Activated CD4-positive, alpha-beta T cell treated with anti-CD3 and anti-CD28 coated beads, Interleukin-2, amount 10 ng/mL, durations not matched to agents 7 days and 5 days (primary cell): ENCODE measurements around the gene MKI67. TPM values are rescaled to one million over a fixed set of nuclear protein-coding genes. Genes with fewer than 3 reads are reported as not detected.

Experiments
- CTCF ChIA-PET: fragments of 350-600 bp; sonication (Branson Sonifier 250); formaldehyde crosslinking; loops from one replicate; lab custom pipeline; 2021; ENCODE audit warnings: antibody characterized with exemption; lab: Charles Lee
- POLR2A ChIA-PET: fragments of 350-600 bp; sonication (Branson Sonifier 250); formaldehyde crosslinking; loops from one replicate; lab custom pipeline; 2021; ENCODE audit warnings: antibody characterized with exemption; lab: Charles Lee
- DNase-seq: peaks from one replicate; pipeline ENCODE4 v3.0.0-alpha.2; 2020
- H3K27ac Mint-ChIP-seq: one replicate; pipeline ENCODE4 v1.8.0; 2021; ENCODE audit warnings: mild to moderate bottlenecking, moderate library complexity, mixed read lengths
- H3K27me3 Mint-ChIP-seq: one replicate; pipeline ENCODE4 v1.8.0; 2021; ENCODE audit warnings: mixed read lengths
- H3K36me3 Mint-ChIP-seq: one replicate; pipeline ENCODE4 v1.8.0; 2021; ENCODE audit warnings: low read depth, mixed read lengths
- H3K4me1 Mint-ChIP-seq: one replicate; pipeline ENCODE4 v1.8.0; 2021; ENCODE audit warnings: mixed read lengths
- H3K4me3 Mint-ChIP-seq: one replicate; pipeline ENCODE4 v1.8.0; 2021; ENCODE audit warnings: mild to moderate bottlenecking, moderate library complexity, mixed read lengths
- H3K9me3 Mint-ChIP-seq: one replicate; pipeline ENCODE4 v1.8.0; 2021; ENCODE audit warnings: mixed read lengths
- total RNA-seq, 2 experiments: library from RNA; stranded (reverse); gene quantifications; one replicate each; pipeline ENCODE4 v1.2.3, GENCODE V29; 2021

MKI67 gene
- total RNA-seq, 2 experiments from 2014 or later, result 328 to 345 TPM

DNA sequence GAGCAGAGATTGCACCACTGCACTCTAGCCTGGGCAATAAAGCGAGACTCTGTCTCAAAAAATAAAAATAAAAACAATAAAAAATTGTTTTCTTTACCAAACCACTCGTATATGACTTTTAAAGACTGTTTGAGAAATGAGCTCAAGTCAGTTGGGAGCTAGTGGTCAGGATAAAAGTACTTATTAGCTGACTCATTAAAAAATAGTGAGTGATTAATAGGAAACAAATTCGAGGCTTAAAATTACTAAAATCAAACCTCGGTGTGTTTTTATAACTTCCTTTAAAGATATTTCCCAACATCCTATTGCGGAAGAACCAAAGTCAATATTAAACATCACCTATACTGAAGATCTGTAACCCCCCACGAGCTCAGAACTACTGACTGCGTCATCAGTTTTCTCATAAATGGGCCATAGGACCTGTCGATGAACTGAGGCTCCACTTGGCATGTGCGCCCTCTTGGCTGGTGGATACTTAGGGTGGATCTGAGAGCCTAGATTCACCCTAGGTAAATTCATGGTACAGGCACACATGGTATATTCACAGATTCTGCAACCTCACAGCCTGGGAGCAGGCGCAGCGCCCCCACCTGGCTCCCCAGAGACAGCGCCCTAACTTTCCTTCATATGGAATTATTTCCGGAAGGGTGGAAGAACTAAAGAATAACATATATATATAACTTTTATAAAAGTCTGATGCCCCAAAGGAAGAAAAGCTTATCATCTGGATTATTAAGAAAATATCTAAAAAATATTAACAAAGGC lies 9.2 kb downstream of the MKI67 start:
- DNase-seq, result no peak
- Mint-ChIP-seq H3K4me3 (no peak overlapping the region), H3K9me3 (no peaks in the 10 kb centered on the region), H3K36me3 (peaks cover 81% of the 10 kb centered on the region), H3K4me1 (peaks cover 55% of the 10 kb centered on the region), H3K27me3 (no peaks in the 10 kb centered on the region), H3K27ac (no peak overlapping the region)
- ChIA-PET CTCF (interaction anchor here (0.9 to 2.6 kb wide), 3 partner anchors 10 to 95 kb away, joined by 3 to 6 read pairs (median 3); no protein-coding TSS in a partner anchor), POLR2A (no interaction called here)

DNA sequence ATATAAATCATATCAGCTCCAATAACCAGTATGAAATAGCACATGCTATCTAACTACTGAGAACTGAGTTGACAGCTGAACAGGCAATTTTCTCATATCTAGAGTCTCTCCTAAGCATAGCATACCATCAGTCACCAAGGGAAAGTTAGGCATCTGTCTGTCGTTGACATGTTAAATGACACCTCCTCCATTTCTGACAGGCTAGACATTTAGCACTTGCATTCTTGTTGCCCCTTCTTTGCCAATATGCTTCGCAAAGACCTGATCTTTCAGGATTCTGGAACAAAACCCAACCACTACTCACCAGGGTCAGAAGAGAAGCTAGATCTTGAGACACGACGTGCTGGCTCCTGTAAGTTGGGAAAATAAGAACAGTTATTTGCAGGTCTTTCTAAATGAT lies 10.0 kb downstream of the MKI67 start:
- CTCF ChIA-PET, result interaction anchor here (0.9 to 5.1 kb wide), 4 partner anchors 9 to 96 kb away, joined by 3 to 19 read pairs (median 5); no protein-coding TSS in a partner anchor
- POLR2A ChIA-PET, result no interaction called here
- H3K4me3 Mint-ChIP-seq, result no peak overlapping the region
- H3K36me3 Mint-ChIP-seq, result peaks cover 85% of the 10 kb centered on the region
- H3K4me1 Mint-ChIP-seq, result peaks cover 57% of the 10 kb centered on the region
- H3K9me3 Mint-ChIP-seq, result no peaks in the 10 kb centered on the region
- H3K27ac Mint-ChIP-seq, result peak overlapping the region; percentile 54
- no peak for DNase-seq
- no peaks in the 10 kb centered on the region for H3K27me3 Mint-ChIP-seq

GRCh38 chr10:128115356-128115755 lies 10.9 kb downstream of the MKI67 start:
- Mint-ChIP-seq H3K36me3 (peaks cover 81% of the 10 kb centered on the region), H3K4me3 (no peak overlapping the region), H3K27me3 (no peaks in the 10 kb centered on the region), H3K9me3 (no peaks in the 10 kb centered on the region), H3K4me1 (peaks cover 50% of the 10 kb centered on the region), H3K27ac (peak overlapping the region; percentile 3)
- DNase-seq, result no peak
- ChIA-PET CTCF (interaction anchor here (1.1 to 5.1 kb wide), 2 partner anchors 12 to 17 kb away, joined by 4 to 19 read pairs; no protein-coding TSS in a partner anchor), POLR2A (interaction anchor here (0.6 kb wide), 1 partner anchor 23 kb away, joined by 3 read pairs; no protein-coding TSS in a partner anchor)

DNA sequence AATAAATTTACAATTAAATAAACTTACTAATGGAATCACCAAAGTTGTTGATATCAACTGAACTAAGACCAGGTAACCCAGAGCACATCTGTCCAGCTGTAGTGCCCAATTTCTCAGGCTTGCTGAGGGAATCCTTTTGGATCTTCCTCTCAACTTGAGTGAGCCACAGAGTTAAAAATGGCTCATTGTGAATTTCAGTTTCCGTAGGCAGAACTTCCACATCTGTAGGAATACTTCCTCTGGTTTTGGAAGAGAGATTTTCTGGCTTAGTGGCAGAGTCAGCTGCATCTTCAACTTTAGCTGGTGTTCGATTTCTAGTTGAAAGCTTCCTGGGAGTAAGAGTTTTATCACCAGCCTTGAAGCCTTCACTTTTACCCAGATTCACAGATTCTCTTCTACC lies 11.3 kb downstream of the MKI67 start:
- peaks cover 45% of the 10 kb centered on the region for H3K4me1 Mint-ChIP-seq
- no peak for DNase-seq
- POLR2A ChIA-PET, result interaction anchor here (0.6 kb wide), 1 partner anchor 23 kb away, joined by 3 read pairs; no protein-coding TSS in a partner anchor
- CTCF ChIA-PET, result interaction anchor here (5.1 kb wide), 1 partner anchor 11 kb away, joined by 19 read pairs; no protein-coding TSS in a partner anchor
- H3K36me3 Mint-ChIP-seq, result peaks cover 80% of the 10 kb centered on the region
- no peak overlapping the region for H3K27ac Mint-ChIP-seq
- H3K27me3 Mint-ChIP-seq, result no peaks in the 10 kb centered on the region
- H3K9me3 Mint-ChIP-seq, result no peaks in the 10 kb centered on the region
- H3K4me3 Mint-ChIP-seq, result no peak overlapping the region

DNA sequence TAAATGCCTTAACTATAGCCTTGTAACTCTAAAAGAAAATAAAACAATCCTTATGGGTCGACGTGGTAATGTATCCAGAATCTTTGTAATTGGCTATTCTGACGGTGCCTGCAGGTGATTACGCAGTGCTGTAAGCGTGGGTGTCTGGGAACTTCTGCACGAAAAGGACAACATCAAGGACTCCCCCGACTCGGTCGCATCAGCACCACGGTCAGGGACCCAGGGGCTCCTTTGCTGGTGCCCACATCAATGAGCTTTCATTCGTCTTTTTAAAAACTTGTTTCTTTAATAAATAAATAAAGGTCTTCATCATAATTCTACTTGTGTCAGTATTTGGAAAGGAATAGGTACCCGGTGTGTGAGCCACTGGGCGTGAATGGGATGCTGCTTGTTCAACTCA lies 13.2 kb downstream of the MKI67 start:
- H3K27ac Mint-ChIP-seq, result peak overlapping the region; percentile 19
- peaks cover 64% of the 10 kb centered on the region for H3K36me3 Mint-ChIP-seq
- H3K4me3 Mint-ChIP-seq, result no peak overlapping the region
- ChIA-PET CTCF (interaction anchor here (1.1 to 5.1 kb wide), 4 partner anchors 9 to 44 kb away, joined by 3 to 19 read pairs (median 3); no protein-coding TSS in a partner anchor), POLR2A (no interaction called here)
- peaks cover 33% of the 10 kb centered on the region for H3K4me1 Mint-ChIP-seq
- H3K27me3 Mint-ChIP-seq, result no peaks in the 10 kb centered on the region
- no peak for DNase-seq
- no peaks in the 10 kb centered on the region for H3K9me3 Mint-ChIP-seq

DNA sequence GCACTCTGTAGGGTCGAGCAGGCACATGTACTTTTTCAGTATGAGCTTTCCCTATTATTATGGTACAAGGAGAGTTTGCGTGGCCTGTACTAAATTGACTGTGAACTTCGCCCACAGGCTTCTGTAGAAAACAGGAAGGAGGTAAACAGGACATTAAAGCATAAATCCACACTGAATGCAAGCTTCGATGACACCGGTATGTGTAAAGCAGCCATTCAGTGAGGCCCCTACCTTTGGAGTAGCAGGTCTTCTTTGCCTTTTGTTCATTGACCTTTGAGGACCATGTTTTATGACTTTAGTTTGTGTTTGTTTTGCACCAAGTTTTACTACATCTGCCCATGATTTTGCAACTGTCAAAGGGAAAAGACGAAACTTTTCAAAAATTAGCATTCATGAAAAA lies 14.5 kb downstream of the MKI67 start:
- Mint-ChIP-seq H3K27ac (peak overlapping the region; percentile 20), H3K4me3 (no peak overlapping the region), H3K9me3 (no peaks in the 10 kb centered on the region), H3K27me3 (no peaks in the 10 kb centered on the region), H3K36me3 (peaks cover 55% of the 10 kb centered on the region), H3K4me1 (peaks cover 30% of the 10 kb centered on the region)
- no peak for DNase-seq
- CTCF ChIA-PET, result interaction anchor here (0.6 to 5.1 kb wide), 2 partner anchors 8 to 41 kb away, joined by 3 to 19 read pairs; no protein-coding TSS in a partner anchor
- POLR2A ChIA-PET, result no interaction called here

DNA sequence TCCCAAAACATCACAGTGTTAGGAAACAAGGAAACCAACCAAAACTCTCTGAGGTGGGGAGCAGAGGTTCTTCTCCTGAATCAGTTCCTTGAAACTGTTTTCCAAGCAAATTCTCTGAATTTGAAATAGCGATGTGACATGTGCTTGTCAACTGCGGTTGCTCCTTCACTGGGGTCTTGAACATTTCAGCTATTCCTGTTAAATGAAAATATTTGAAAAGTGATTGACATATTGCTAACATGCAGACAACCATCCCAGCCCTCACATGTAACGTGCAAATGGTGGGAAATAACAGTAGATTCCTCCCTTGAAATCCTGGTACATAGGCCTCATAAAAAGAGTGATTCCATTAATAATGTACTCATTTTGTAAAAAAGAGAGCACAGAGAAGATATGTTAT lies 15.9 kb downstream of the MKI67 start:
- DNase-seq, result no peak
- Mint-ChIP-seq H3K9me3 (no peaks in the 10 kb centered on the region), H3K36me3 (peaks cover 43% of the 10 kb centered on the region), H3K27ac (no peak overlapping the region), H3K27me3 (no peaks in the 10 kb centered on the region), H3K4me1 (peaks cover 27% of the 10 kb centered on the region), H3K4me3 (no peak overlapping the region)
- ChIA-PET POLR2A (no interaction called here), CTCF (no interaction called here)

GRCh38 chr10:128109707-128110106 lies 16.5 kb downstream of the MKI67 start:
- H3K4me1 Mint-ChIP-seq, result peaks cover 23% of the 10 kb centered on the region
- no peak overlapping the region for H3K27ac Mint-ChIP-seq
- no peaks in the 10 kb centered on the region for H3K9me3 Mint-ChIP-seq
- DNase-seq, result no peak
- no peak overlapping the region for H3K4me3 Mint-ChIP-seq
- ChIA-PET POLR2A (no interaction called here), CTCF (no interaction called here)
- H3K36me3 Mint-ChIP-seq, result peaks cover 38% of the 10 kb centered on the region
- no peaks in the 10 kb centered on the region for H3K27me3 Mint-ChIP-seq

DNA sequence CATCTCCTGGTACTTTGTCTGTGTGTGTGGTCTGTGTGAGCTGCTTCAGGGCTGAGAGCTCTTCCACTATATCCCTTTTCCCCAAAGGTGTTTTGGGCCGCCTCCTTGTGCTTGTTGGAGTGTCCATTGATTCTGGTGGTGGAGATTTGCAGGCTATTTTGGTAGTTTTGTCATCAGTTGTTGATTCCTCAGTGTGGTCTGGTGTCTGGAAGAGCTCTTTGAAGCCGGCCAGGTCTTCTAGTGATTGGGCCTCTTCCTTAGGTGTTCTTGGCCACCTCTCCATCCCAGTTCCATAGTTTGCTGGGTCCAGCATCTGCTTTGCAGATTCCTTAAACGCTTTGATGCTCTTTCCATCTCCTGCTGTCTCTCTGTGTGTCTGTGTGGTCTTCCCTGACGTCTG lies 20.8 kb downstream of the MKI67 start:
- POLR2A ChIA-PET, result no interaction called here
- CTCF ChIA-PET, result no interaction called here
- H3K27ac Mint-ChIP-seq, result peak overlapping the region; percentile 74

DNA sequence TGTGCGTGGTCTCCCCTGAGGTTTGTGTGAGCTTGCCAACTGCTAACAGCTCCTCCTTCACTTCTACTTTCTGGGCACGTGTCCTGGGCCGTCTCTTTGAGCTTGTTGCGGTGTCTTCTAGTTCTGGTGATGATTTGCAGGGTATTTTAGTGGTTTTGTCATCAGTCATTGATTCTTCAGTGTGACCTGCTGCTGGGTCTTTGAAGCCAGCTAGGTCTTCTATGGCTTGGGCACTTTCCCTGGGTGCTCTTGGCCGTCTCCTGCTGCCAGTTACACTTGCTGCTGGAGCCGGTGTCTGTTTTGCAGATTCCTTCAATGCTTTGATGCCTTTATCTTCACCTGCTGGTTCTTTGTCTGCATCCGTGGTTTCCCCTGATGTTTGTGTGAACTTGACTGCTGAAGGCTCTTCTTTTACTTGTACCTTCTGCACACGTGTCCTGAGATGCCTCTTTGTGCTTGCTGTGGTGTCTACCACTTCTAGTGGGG lies 23.0 kb downstream of the MKI67 start:
- DNase-seq, result peak; percentile 39
- peak overlapping the region; percentile 84 for H3K27ac Mint-ChIP-seq
- CTCF ChIA-PET, result interaction anchor here (1.2 to 3.1 kb wide), 3 partner anchors 10 to 23 kb away, joined by 3 to 19 read pairs (median 5); partner anchors contain the start of gene MKI67
- H3K27me3 Mint-ChIP-seq, result no peaks in the 10 kb centered on the region
- H3K9me3 Mint-ChIP-seq, result no peaks in the 10 kb centered on the region
- peaks cover 21% of the 10 kb centered on the region for H3K4me1 Mint-ChIP-seq
- peak overlapping the region; percentile 3 for H3K4me3 Mint-ChIP-seq
- H3K36me3 Mint-ChIP-seq, result peaks cover 48% of the 10 kb centered on the region
- POLR2A ChIA-PET, result no interaction called here

More for the DNA sequence above, 20.8 kb downstream of the MKI67 start:
- H3K4me1 Mint-ChIP-seq, result peaks cover 13% of the 10 kb centered on the region
- H3K36me3 Mint-ChIP-seq, result peaks cover 28% of the 10 kb centered on the region
- H3K27me3 Mint-ChIP-seq, result no peaks in the 10 kb centered on the region
- no peak overlapping the region for H3K4me3 Mint-ChIP-seq
- DNase-seq, result no peak
- no peaks in the 10 kb centered on the region for H3K9me3 Mint-ChIP-seq

DNA sequence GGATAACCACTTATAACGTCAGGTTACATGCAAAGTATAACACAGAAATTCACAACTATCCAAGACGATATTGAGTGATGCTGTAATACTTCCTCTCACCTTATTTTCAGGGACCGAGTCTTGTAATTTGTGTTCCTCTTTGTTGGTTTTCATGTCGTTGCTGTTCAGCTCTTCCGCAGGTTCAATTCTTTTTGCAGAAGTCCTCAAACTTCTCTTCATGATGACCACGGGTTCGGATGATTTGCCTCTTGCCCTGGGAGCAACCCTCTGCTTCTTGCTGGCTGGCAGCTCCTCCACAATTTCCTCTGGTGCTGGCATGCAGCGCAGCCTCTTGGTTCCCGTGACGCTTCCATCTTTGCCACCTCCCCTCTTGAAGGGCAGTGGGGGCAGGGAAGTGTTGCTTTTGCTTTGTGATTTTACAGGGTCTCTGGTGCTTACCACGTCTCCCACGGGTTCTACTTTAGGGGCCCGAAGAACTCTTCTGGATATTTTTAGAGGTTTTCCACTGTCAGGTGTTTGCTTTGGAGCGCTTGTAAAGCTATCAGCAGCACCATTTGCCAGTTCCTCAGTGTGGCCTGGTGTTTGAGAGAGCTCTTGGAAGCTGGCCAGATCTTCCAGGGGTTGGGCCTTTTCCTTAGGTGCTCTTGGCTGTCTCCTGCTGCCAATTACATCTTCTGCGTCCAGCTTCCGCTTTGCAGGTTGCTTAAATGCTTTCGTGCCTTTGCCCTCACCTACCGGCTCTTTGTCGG lies 23.6 kb downstream of the MKI67 start:
- peaks cover 27% of the 10 kb centered on the region for H3K4me1 Mint-ChIP-seq
- ChIA-PET POLR2A (no interaction called here), CTCF (interaction anchor here (1.2 to 3.1 kb wide), 2 partner anchors 11 to 23 kb away, joined by 3 to 19 read pairs; partner anchors contain the start of gene MKI67)
- peak overlapping the region; percentile 84 for H3K27ac Mint-ChIP-seq
- H3K4me3 Mint-ChIP-seq, result peak overlapping the region; percentile 3
- peaks cover 54% of the 10 kb centered on the region for H3K36me3 Mint-ChIP-seq
- H3K27me3 Mint-ChIP-seq, result no peaks in the 10 kb centered on the region
- DNase-seq, result no peak
- H3K9me3 Mint-ChIP-seq, result no peaks in the 10 kb centered on the region

DNA sequence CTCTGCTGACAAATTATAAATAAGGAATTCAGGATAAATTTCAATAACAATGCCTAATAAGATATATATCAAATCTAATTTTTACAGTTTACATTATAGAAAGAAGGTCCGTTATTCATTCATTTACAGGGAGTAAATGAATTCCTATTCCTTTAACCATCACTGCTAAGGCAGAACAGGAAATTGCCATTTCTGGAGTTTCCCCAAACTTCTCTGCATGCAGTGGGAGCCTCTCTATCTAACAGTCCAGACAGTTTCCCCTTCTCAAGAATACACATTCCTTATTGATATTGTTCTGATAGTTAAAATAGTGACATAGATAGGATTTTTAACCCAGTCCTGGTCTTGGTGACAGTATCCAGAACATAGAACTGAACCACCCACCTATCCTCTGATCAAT lies 24.3 kb downstream of the MKI67 start:
- Mint-ChIP-seq H3K4me1 (peaks cover 35% of the 10 kb centered on the region), H3K4me3 (no peak overlapping the region), H3K27ac (no peak overlapping the region), H3K9me3 (no peaks in the 10 kb centered on the region), H3K27me3 (no peaks in the 10 kb centered on the region), H3K36me3 (peaks cover 62% of the 10 kb centered on the region)
- DNase-seq, result no peak
- ChIA-PET POLR2A (no interaction called here), CTCF (interaction anchor here (1.2 to 3.1 kb wide), 2 partner anchors 12 to 24 kb away, joined by 3 to 19 read pairs; partner anchors contain the start of gene MKI67)
